Small intestine (tissue), 7 donors: ENCODE results near the gene PFDN2. TPM values are rescaled to one million over a fixed set of nuclear protein-coding genes. Genes with fewer than 3 reads are reported as not detected.
A peak's percentile ranks its signal among the peaks of the same experiment; 100 is the strongest.

Experiments used
- DNase-seq, 2 donors: peaks; one replicate each; pipeline versions ENCODE4 v3.0.0 to v3.0.0-alpha.2; 2013
- FAIRE-seq: peaks from 2 replicates; lab custom pipeline; 2012; peaks lifted over from hg19 to GRCh38; lab: Jason Lieb, UNC
- H3K27ac ChIP-seq, 3 donors: one replicate each; pipeline ENCODE4 v1.5.1; 2013; ENCODE audit warnings: low read length in 2 of 3, mild to moderate bottlenecking in 2 of 3, control low read depth in 1 of 3, inconsistent platforms in 1 of 3, low read depth in 1 of 3, moderate library complexity in 1 of 3
- H3K27me3 ChIP-seq, 3 donors: one replicate each; pipeline ENCODE4 v1.6.1; 2013; ENCODE audit warnings: low read length in 3 of 3, inconsistent platforms in 1 of 3; ENCODE audit not compliant: control insufficient read depth in 3 of 3, insufficient read depth in 3 of 3
- H3K36me3 ChIP-seq, 3 donors: one replicate each; pipeline ENCODE4 v1.6.1; 2013; ENCODE audit warnings: low read length in 3 of 3, inconsistent platforms in 1 of 3, low read depth in 1 of 3, mild to moderate bottlenecking in 1 of 3, moderate library complexity in 1 of 3; ENCODE audit not compliant: control insufficient read depth in 3 of 3, insufficient read depth in 2 of 3
- H3K4me1 ChIP-seq, 3 donors: one replicate each; pipeline ENCODE4 v1.6.1; 2013; ENCODE audit warnings: low read length in 2 of 3, inconsistent platforms in 1 of 3, low read depth in 1 of 3, mild to moderate bottlenecking in 1 of 3, moderate library complexity in 1 of 3; ENCODE audit not compliant: control insufficient read depth in 3 of 3, insufficient read depth in 2 of 3
- H3K4me3 ChIP-seq, 3 donors: one replicate each; pipeline ENCODE4 v1.5.1; 2013; ENCODE audit warnings: low read length in 3 of 3, control low read depth in 1 of 3, inconsistent platforms in 1 of 3, low read depth in 1 of 3, mild to moderate bottlenecking in 1 of 3, moderate library complexity in 1 of 3
- H3K9me3 ChIP-seq, 2 donors: one replicate each; pipeline ENCODE4 v1.6.1; 2013; ENCODE audit warnings: low read depth in 1 of 2, low read length in 1 of 2; ENCODE audit not compliant: control insufficient read depth in 2 of 2, insufficient read depth in 1 of 2
- WGBS, 3 donors: extraction: QIAGEN DNeasy Blood & Tissue Kit; methylation state at CpG; one replicate each; pipeline ENCODE4 v1.1.7; 2013; 5-methylcytosine and 5-hydroxymethylcytosine counted together
- polyA plus RNA-seq, 4 donors: library from polyadenylated mRNA; stranded (reverse) in 3 of 4; unstranded in 1 of 4; fragments of 200-250 nt in 3 of 4; fragments of 120-200 nt in 1 of 4; gene quantifications; one replicate each; pipeline versions ENCODE4 v1.2.1 to v1.2.3, GENCODE V29; 2013
- donor health status: healthy with polysubstance abuse.
- donor health status: control.
- donor health status: control.
- donor health status: Bipolar disorder and iron deficiency.
- donor health status: healthy.

The PFDN2 gene
- polyA plus RNA-seq, 4 donors: 62.8 to 130 (median 106) TPM

GRCh38 chr1:161092621-161093028 lies 25.2 kb downstream of the PFDN2 start:
- DNase-seq (no peak), FAIRE-seq (no peak)
- peaks cover 0 to 4% (median 0%) of the 10 kb centered on the region in 3 donors for H3K27me3 ChIP-seq
- H3K9me3 ChIP-seq: no peaks in the 10 kb centered on the region
- H3K4me1 ChIP-seq: peaks cover 0 to 16% (median 0%) of the 10 kb centered on the region in 3 donors
- no peak overlapping the region for H3K27ac ChIP-seq
- WGBS, 3 donors: 74 to 82% (median 81%) methylated on average over 3 of the region's 3 CpGs
- no peaks in the 10 kb centered on the region for H3K36me3 ChIP-seq
- no peak overlapping the region for H3K4me3 ChIP-seq

GRCh38 chr1:161091796-161092507 lies 25.9 kb downstream of the PFDN2 start:
- Histone ChIP-seq H3K4me1 (peaks cover 0 to 12% (median 0%) of the 10 kb centered on the region in 3 donors), H3K27me3 (peaks cover 0 to 4% (median 0%) of the 10 kb centered on the region in 3 donors), H3K36me3 (no peaks in the 10 kb centered on the region), H3K4me3 (no peak overlapping the region), H3K9me3 (no peaks in the 10 kb centered on the region), H3K27ac (no peak overlapping the region)
- no peak for FAIRE-seq
- 91 to 94% (median 94%) methylated on average over 7 of the region's 7 CpGs for WGBS, 3 donors
- no peak for DNase-seq

- FAIRE-seq: no peak
- H3K4me1 ChIP-seq: peaks cover 0 to 15% (median 0%) of the 10 kb centered on the region in 3 donors
- WGBS, 3 donors: 66 to 80% (median 78%) methylated on average over 5 of the region's 5 CpGs
- no peaks in the 10 kb centered on the region for H3K9me3 ChIP-seq
- H3K4me3 ChIP-seq: no peak overlapping the region
- peaks cover 0 to 4% (median 0%) of the 10 kb centered on the region in 3 donors for H3K27me3 ChIP-seq
- no peaks in the 10 kb centered on the region for H3K36me3 ChIP-seq
- peak in 1 of 2 donors; percentile 17 for DNase-seq
- H3K27ac ChIP-seq: no peak overlapping the region
Observed at GRCh38 chr1:161091093-161091492, 26.7 kb downstream of the PFDN2 start.

- FAIRE-seq (no peak), DNase-seq (no peak)
- 68 to 81% (median 70%) methylated on average over 3 of the region's 3 CpGs for WGBS, 3 donors
- peaks cover 0 to 15% (median 0%) of the 10 kb centered on the region in 3 donors for H3K4me1 ChIP-seq
- H3K27ac ChIP-seq: no peak overlapping the region
- H3K4me3 ChIP-seq: no peak overlapping the region
- no peaks in the 10 kb centered on the region for H3K9me3 ChIP-seq
- no peaks in the 10 kb centered on the region for H3K36me3 ChIP-seq
- H3K27me3 ChIP-seq: peaks cover 0 to 4% (median 0%) of the 10 kb centered on the region in 3 donors
Observed at GRCh38 chr1:161090617-161091016, 27.2 kb downstream of the PFDN2 start.

- no peak for FAIRE-seq
- Histone ChIP-seq H3K4me1 (peaks cover 0 to 16% (median 0%) of the 10 kb centered on the region in 3 donors), H3K36me3 (no peaks in the 10 kb centered on the region), H3K27ac (no peak overlapping the region), H3K4me3 (no peak overlapping the region), H3K27me3 (peaks cover 0 to 4% (median 0%) of the 10 kb centered on the region in 3 donors), H3K9me3 (no peaks in the 10 kb centered on the region)
- 92 to 96% (median 92%) methylated on average over 5 of the region's 5 CpGs for WGBS, 3 donors
- DNase-seq: no peak
Observed at GRCh38 chr1:161089938-161090337, 27.9 kb downstream of the PFDN2 start.

- 15 to 52% (median 35%) methylated on average over 20 to 22 of the region's 22 CpGs for WGBS, 3 donors
- no peak for FAIRE-seq
Observed at GRCh38 chr1:161089251-161089924, 28.4 kb downstream of the PFDN2 start, which contains the start of gene NECTIN4. Gene NECTIN4 (minus strand): TSS chr1:161089558. CDS start chr1:161089296, 262 bp downstream.

GRCh38 chr1:161088587-161089110 lies 29.2 kb downstream of the PFDN2 start:
- FAIRE-seq: no peak

More at GRCh38 chr1:161089251-161089924, 28.4 kb downstream of the PFDN2 start, which contains the start of gene NECTIN4:
- no peak within 1 kb of the TSS for H3K27ac ChIP-seq
- H3K4me1 ChIP-seq: peaks cover 0 to 21% (median 0%) of the 10 kb centered on the region in 3 donors
- H3K27me3 ChIP-seq: peaks cover 0 to 4% (median 0%) of the 10 kb centered on the region in 3 donors
- peak within 1 kb of the TSS in 1 of 3 donors; percentile 6 for H3K4me3 ChIP-seq
- peak; percentile 70 to 84 for DNase-seq
- H3K9me3 ChIP-seq: no peaks in the 10 kb centered on the region
- no peaks in the 10 kb centered on the region for H3K36me3 ChIP-seq

GRCh38 chr1:161086457-161086856 lies 31.4 kb downstream of the PFDN2 start:
- H3K4me3 ChIP-seq: no peak overlapping the region
- no peak overlapping the region for H3K27ac ChIP-seq
- H3K4me1 ChIP-seq: peaks cover 0 to 38% (median 3%) of the 10 kb centered on the region in 3 donors
- no peaks in the 10 kb centered on the region for H3K9me3 ChIP-seq
- H3K27me3 ChIP-seq: no peaks in the 10 kb centered on the region
- FAIRE-seq: no peak
- no peaks in the 10 kb centered on the region for H3K36me3 ChIP-seq
- 32 to 51% (median 37%) methylated on average over 3 to 4 of the region's 4 CpGs for WGBS, 3 donors
- DNase-seq: peak in 1 of 2 donors; percentile 11

More at GRCh38 chr1:161088587-161089110, 29.2 kb downstream of the PFDN2 start:
- Histone ChIP-seq H3K4me1 (peaks cover 0 to 28% (median 2%) of the 10 kb centered on the region in 3 donors), H3K9me3 (no peaks in the 10 kb centered on the region), H3K36me3 (no peaks in the 10 kb centered on the region), H3K4me3 (no peak overlapping the region), H3K27ac (no peak overlapping the region), H3K27me3 (peaks cover 0 to 1% (median 0%) of the 10 kb centered on the region in 3 donors)
- 49 to 73% (median 58%) methylated on average over 3 of the region's 3 CpGs for WGBS, 3 donors
- DNase-seq: no peak
